Left lung (tissue), 10 donors: ENCODE measurements around the gene PKMYT1. TPM values are rescaled to one million over a fixed set of nuclear protein-coding genes. Genes with fewer than 3 reads are reported as not detected.

Experiments
- ATAC-seq: fragments of 200-7000 bp; cut with Tn5 transposase; one replicate; pipeline ENCODE4 v1.9.1; 2020; ENCODE audit warnings: moderate library complexity
- DNase-seq, 4 donors: peaks; one replicate each; pipeline ENCODE4 v3.0.0-alpha.2; 2013 to 2020
- H3K27ac ChIP-seq, 2 donors: fragments of 200-600 bp; sonication (generic) in 1 of 2; one replicate each; pipeline versions ENCODE4 v1.5.0 to v1.8.0; 2020 to 2021
- H3K27me3 ChIP-seq, 2 donors: fragments of 200-600 bp; sonication (generic) in 1 of 2; one replicate each; pipeline versions ENCODE4 v1.5.0 to v1.8.0; 2020 to 2021
- H3K36me3 ChIP-seq, 2 donors: fragments of 200-600 bp; sonication (generic) in 1 of 2; one replicate each; pipeline versions ENCODE4 v1.5.0 to v1.8.0; 2020 to 2021
- H3K4me1 ChIP-seq, 2 donors: fragments of 200-600 bp; one replicate each; pipeline ENCODE4 v1.8.0; 2021
- H3K4me3 ChIP-seq, 2 donors: fragments of 200-600 bp; sonication (generic) in 1 of 2; one replicate each; pipeline versions ENCODE4 v1.5.0 to v1.8.0; 2020 to 2021; ENCODE audit warnings: mild to moderate bottlenecking in 1 of 2
- H3K9me3 ChIP-seq, 2 donors: fragments of 200-600 bp; sonication (generic) in 1 of 2; one replicate each; pipeline versions ENCODE4 v1.5.0 to v1.8.0; 2020 to 2021
- CTCF ChIP-seq, 2 donors: fragments of 200-600 bp; sonication (generic) in 1 of 2; IDR thresholded peaks; one replicate each; pipeline versions ENCODE4 v1.5.0 to v1.8.0; 2021; ENCODE audit warnings: antibody characterized with exemption in 2 of 2
- intact Hi-C, 2 donors: fragments of 100-400 bp; cut with DNase I; formaldehyde crosslinking; loops; one replicate each; pipeline versions ENCODE4 v1.11.2 to v1.14.2; 2022
- polyA plus RNA-seq, 6 donors: library from polyadenylated mRNA; unstranded; fragments of 120-200 nt; gene quantifications; one replicate each; pipeline ENCODE4 v1.2.1, GENCODE V29; 2013; ENCODE audit not compliant: insufficient read length in 6 of 6
- total RNA-seq, 2 donors: library from RNA; stranded (reverse); fragmentation: NEBNext Ultra II Directional; extraction: Animal tissue kit (Norgen Biotek cat#: 25700); gene quantifications; one replicate each; pipeline ENCODE4 v1.2.1, GENCODE V29; 2021
- donor health status: DM: no; HTN: yes; CAD: no.
- donor health status: DM: no; HTN: no; CAD: no.

Gene PKMYT1
- total and polyA plus RNA-seq, 8 donors = 13.9 to 21.8 (median 17.2) TPM

GRCh38 chr16:2974319-2975056 is 5.8 kb downstream of the PKMYT1 start:
- DNase-seq (no peak), ATAC-seq (no peak)
- H3K9me3 ChIP-seq = no peaks in the 10 kb centered on the region
- H3K27ac ChIP-seq = no peak overlapping the region
- H3K4me3 ChIP-seq = no peak overlapping the region
- peaks cover under 1 to 32% of the 10 kb centered on the region in 2 donors for H3K4me1 ChIP-seq
- no peaks in the 10 kb centered on the region for H3K27me3 ChIP-seq
- peaks cover 0 to 19% of the 10 kb centered on the region in 2 donors for H3K36me3 ChIP-seq
- intact Hi-C loops = no loop called here
- no peak for TF ChIP-seq CTCF (IDR thresholded peaks at IDR 0.05)

- H3K27me3 ChIP-seq = no peaks in the 10 kb centered on the region
- intact Hi-C loops = no loop called here
- H3K4me1 ChIP-seq = peaks cover 0 to 31% of the 10 kb centered on the region in 2 donors
- no peak overlapping the region for H3K4me3 ChIP-seq
- H3K9me3 ChIP-seq = no peaks in the 10 kb centered on the region
- DNase-seq = no peak
- no peak for TF ChIP-seq CTCF (IDR thresholded peaks at IDR 0.05)
- ATAC-seq = no peak
- H3K36me3 ChIP-seq = peaks cover 0 to 19% of the 10 kb centered on the region in 2 donors
- no peak overlapping the region for H3K27ac ChIP-seq
Measured at GRCh38 chr16:2973605-2974318, 6.5 kb downstream of the PKMYT1 start.

- H3K27ac ChIP-seq = no peak overlapping the region
- peaks cover 0 to 19% of the 10 kb centered on the region in 2 donors for H3K36me3 ChIP-seq
- DNase-seq (peak in 1 of 4 donors; percentile 71), ATAC-seq (no peak)
- H3K27me3 ChIP-seq = peaks cover 5 to 7% of the 10 kb centered on the region in 2 donors
- no peak overlapping the region for H3K4me3 ChIP-seq
- H3K9me3 ChIP-seq = no peaks in the 10 kb centered on the region
- intact Hi-C loops = no loop called here
- no peak for TF ChIP-seq CTCF (IDR thresholded peaks at IDR 0.05)
- H3K4me1 ChIP-seq = peaks cover 3 to 38% of the 10 kb centered on the region in 2 donors
Measured at GRCh38 chr16:2973093-2973492, 7.2 kb downstream of the PKMYT1 start.

- Histone ChIP-seq H3K9me3 (no peaks in the 10 kb centered on the region), H3K4me1 (peaks cover 3 to 40% of the 10 kb centered on the region in 2 donors), H3K27ac (no peak overlapping the region), H3K36me3 (peaks cover 0 to 19% of the 10 kb centered on the region in 2 donors), H3K27me3 (peaks cover 14 to 16% of the 10 kb centered on the region in 2 donors), H3K4me3 (no peak overlapping the region)
- TF ChIP-seq CTCF (IDR thresholded peaks at IDR 0.05) = no peak
- intact Hi-C loops = no loop called here
- no peak for ATAC-seq
- no peak for DNase-seq
Measured at GRCh38 chr16:2971985-2972784, 8.1 kb downstream of the PKMYT1 start.
